ENCODE results near the gene LDLRAD3. TPM values are rescaled to one million over a fixed set of nuclear protein-coding genes. Genes with fewer than 3 reads are reported as not detected.
A peak's percentile ranks its signal among the peaks of the same experiment; 100 is the strongest.

The LDLRAD3 gene
- total RNA-seq, 1 donor from 2014 or later = 35.6 TPM

DNA sequence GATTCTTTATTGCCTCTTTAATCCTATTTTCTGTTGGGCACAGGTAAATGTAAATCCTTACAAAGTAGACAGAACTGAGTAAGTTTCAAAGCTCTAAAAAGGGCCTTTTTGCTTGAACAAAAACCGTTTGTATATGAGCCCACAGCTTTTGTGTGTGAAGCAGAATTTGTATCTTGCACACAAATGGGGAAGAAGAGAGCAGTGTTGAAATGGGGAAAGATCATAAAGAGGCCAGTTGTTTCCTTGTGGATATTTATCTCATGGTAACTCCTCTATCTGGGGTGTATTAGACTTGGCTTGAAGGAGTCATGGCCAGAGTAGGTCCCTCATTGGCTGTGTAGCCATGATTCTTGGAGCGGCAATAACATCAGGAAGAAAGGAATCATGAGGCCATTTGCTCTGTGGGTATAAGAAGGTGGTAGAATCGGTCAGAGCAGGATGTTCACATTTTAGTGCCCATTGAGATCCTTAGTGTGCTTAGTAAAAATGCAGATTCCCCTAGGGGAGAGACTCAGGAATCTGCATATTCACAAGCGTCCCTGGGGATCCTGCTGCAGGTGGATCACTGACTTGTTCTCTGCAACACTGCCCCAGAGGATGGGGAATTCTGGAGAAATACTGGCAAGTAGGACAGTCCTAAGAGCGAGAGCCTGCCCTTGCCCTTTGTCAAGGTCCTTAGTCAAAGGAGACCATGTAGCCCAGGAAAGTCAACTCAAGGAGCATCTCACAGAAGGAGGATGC lies 126.5 kb downstream of the LDLRAD3 start:
- no peak overlapping the region for H3K4me3 Mint-ChIP-seq
- Histone ChIP-seq H3K4me2 (no peak overlapping the region), H3K9me3 (ENCODE audit: low read depth) (peaks cover under 1% of the 10 kb centered on the region), H3K27ac (peak overlapping the region; percentile 64), H3K27me3 (no peaks in the 10 kb centered on the region), H3K4me3 (no peak overlapping the region), H3K9ac (no peak overlapping the region), H3K4me1 (peaks cover 39% of the 10 kb centered on the region), H3K79me2 (ENCODE audit: low read depth) (peaks cover 75% of the 10 kb centered on the region), H3K36me3 (peaks cover 6% of the 10 kb centered on the region), H4K20me1 (ENCODE audit: low read depth) (no peaks in the 10 kb centered on the region), H2AFZ (replicated peaks) (no peak overlapping the region), H3F3A (ENCODE audit: low read depth) (peaks cover 35% of the 10 kb centered on the region)
- TF ChIP-seq, protein P1, sequence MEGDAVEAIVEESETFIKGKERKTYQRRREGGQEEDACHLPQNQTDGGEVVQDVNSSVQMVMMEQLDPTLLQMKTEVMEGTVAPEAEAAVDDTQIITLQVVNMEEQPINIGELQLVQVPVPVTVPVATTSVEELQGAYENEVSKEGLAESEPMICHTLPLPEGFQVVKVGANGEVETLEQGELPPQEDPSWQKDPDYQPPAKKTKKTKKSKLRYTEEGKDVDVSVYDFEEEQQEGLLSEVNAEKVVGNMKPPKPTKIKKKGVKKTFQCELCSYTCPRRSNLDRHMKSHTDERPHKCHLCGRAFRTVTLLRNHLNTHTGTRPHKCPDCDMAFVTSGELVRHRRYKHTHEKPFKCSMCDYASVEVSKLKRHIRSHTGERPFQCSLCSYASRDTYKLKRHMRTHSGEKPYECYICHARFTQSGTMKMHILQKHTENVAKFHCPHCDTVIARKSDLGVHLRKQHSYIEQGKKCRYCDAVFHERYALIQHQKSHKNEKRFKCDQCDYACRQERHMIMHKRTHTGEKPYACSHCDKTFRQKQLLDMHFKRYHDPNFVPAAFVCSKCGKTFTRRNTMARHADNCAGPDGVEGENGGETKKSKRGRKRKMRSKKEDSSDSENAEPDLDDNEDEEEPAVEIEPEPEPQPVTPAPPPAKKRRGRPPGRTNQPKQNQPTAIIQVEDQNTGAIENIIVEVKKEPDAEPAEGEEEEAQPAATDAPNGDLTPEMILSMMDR (IDR thresholded peaks at IDR 0.05) = no peak
- no peak for TF ChIP-seq EZH2phosphoT487 (IDR thresholded peaks at IDR 0.05)
- TF ChIP-seq EZH2 (IDR thresholded peaks at IDR 0.05) = no peak
- peaks cover 57% of the 10 kb centered on the region for H3K4me1 Mint-ChIP-seq
- H3K9me3 Mint-ChIP-seq = peaks cover 21% of the 10 kb centered on the region
- H3K27ac Mint-ChIP-seq = no peak overlapping the region
- DNase-seq (ENCODE audit: low spot score) = no peak
- H3K36me3 Mint-ChIP-seq = peaks cover 20% of the 10 kb centered on the region
- H3K27me3 Mint-ChIP-seq (ENCODE audit: insufficient read depth, low read depth) = no peaks in the 10 kb centered on the region

DNA sequence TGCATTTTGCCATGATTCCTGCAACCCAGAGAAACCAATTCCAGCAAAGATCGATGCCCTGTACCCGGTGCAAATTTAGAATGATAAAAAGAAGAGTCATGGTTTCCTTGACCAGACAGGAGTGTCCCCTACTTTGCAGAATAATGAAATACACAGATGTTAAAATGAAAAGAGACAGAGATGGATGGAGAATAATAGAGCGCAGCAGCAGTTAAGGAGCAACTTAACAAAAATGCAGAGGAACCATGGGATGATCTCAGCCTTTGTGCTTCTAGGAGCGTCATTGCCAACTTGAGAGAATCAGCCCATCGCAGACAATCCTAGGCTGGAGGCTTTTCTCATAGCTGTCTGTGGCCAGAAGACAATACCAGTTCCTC lies 127.1 kb downstream of the LDLRAD3 start:
- Histone ChIP-seq H3K9ac (no peak overlapping the region), H3F3A (ENCODE audit: low read depth) (peaks cover 35% of the 10 kb centered on the region), H3K4me2 (no peak overlapping the region), H3K79me2 (ENCODE audit: low read depth) (peaks cover 75% of the 10 kb centered on the region), H3K27ac (no peak overlapping the region), H3K4me1 (peaks cover 39% of the 10 kb centered on the region), H4K20me1 (ENCODE audit: low read depth) (no peaks in the 10 kb centered on the region), H3K36me3 (peaks cover 6% of the 10 kb centered on the region), H3K27me3 (no peaks in the 10 kb centered on the region), H3K4me3 (no peak overlapping the region), H3K9me3 (ENCODE audit: low read depth) (peaks cover 6% of the 10 kb centered on the region), H2AFZ (replicated peaks) (no peak overlapping the region)
- H3K9me3 Mint-ChIP-seq = peaks cover 23% of the 10 kb centered on the region
- no peak overlapping the region for H3K27ac Mint-ChIP-seq
- peaks cover 57% of the 10 kb centered on the region for H3K4me1 Mint-ChIP-seq
- H3K36me3 Mint-ChIP-seq = peaks cover 19% of the 10 kb centered on the region
- H3K27me3 Mint-ChIP-seq (ENCODE audit: insufficient read depth, low read depth) = no peaks in the 10 kb centered on the region
- TF ChIP-seq EZH2phosphoT487 (IDR thresholded peaks at IDR 0.05) (no peak), EZH2 (IDR thresholded peaks at IDR 0.05) (no peak)
- TF ChIP-seq, protein P1 (IDR thresholded peaks at IDR 0.05) = no peak
- DNase-seq (ENCODE audit: low spot score) = no peak
- no peak overlapping the region for H3K4me3 Mint-ChIP-seq

DNA sequence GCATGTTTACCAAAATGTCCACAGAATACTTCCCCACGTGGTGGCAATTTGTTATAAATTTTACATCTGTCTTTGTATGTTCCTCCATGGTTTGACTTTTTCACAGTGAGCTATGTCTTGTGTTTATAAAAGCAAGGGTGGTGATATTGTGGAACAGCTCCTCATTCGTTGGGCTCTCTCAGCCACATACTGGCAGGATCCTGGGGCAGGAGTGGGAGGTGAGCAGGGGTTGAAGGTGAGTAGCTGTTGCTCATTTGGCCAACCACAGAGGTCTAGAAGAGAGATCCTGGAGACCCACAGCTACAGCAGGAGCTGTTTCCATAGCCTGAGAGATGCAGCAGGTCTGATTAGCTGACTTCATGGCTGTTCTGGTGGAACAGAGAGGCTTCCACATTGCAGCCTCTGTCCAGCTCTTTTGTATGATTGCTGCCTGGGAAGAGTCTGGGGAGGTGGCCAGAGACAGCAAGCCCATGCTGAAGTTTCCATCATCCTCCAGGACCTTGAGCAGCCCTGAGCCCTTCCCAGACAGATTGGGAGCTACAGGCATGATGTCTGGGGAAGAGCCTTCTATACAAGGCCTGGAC lies 128.1 kb downstream of the LDLRAD3 start:
- H3K4me1 Mint-ChIP-seq = peaks cover 57% of the 10 kb centered on the region
- peaks cover 17% of the 10 kb centered on the region for H3K36me3 Mint-ChIP-seq
- H3K4me3 Mint-ChIP-seq = no peak overlapping the region
- H3K9me3 Mint-ChIP-seq = peaks cover 23% of the 10 kb centered on the region
- H4K20me1 ChIP-seq (ENCODE audit: low read depth) = no peaks in the 10 kb centered on the region
- H3K36me3 ChIP-seq = peaks cover 1% of the 10 kb centered on the region
- peaks cover 73% of the 10 kb centered on the region for H3K79me2 ChIP-seq (ENCODE audit: low read depth)
- no peaks in the 10 kb centered on the region for H3K27me3 Mint-ChIP-seq (ENCODE audit: insufficient read depth, low read depth)
- H3K9ac ChIP-seq = no peak overlapping the region
- no peak overlapping the region for H3K27ac Mint-ChIP-seq
- H3K27ac ChIP-seq = no peak overlapping the region
- peaks cover 9% of the 10 kb centered on the region for H3K9me3 ChIP-seq (ENCODE audit: low read depth)
- H2AFZ ChIP-seq (replicated peaks) = no peak overlapping the region
- H3F3A ChIP-seq (ENCODE audit: low read depth) = peaks cover 35% of the 10 kb centered on the region
- DNase-seq (ENCODE audit: low spot score) = no peak
- peaks cover 39% of the 10 kb centered on the region for H3K4me1 ChIP-seq
- H3K4me3 ChIP-seq = no peak overlapping the region
- no peak overlapping the region for H3K4me2 ChIP-seq
- TF ChIP-seq EZH2 (IDR thresholded peaks at IDR 0.05) (no peak), EZH2phosphoT487 (IDR thresholded peaks at IDR 0.05) (no peak)
- no peaks in the 10 kb centered on the region for H3K27me3 ChIP-seq
